Gastroesophageal sphincter (tissue), 3 donors: Measurements from ENCODE around the gene TYRO3.

ENCODE experiments used
- CTCF ChIP-seq, 4 experiments: fragments of 200-600 bp in 2 of 4; fragments of 450-650 bp in 2 of 4; sonication (generic) in 1 of 4; IDR thresholded peaks; one replicate each; pipeline ENCODE4 v1.5.1; 2017 to 2019; ENCODE audit warnings: antibody characterized with exemption in 4 of 4, mild to moderate bottlenecking in 2 of 4, moderate library complexity in 2 of 4
- EP300 ChIP-seq: sonication (generic); formaldehyde crosslinking; IDR thresholded peaks from one replicate; pipeline ENCODE4 v1.6.1; 2017; ENCODE audit warnings: antibody characterized with exemption, mild to moderate bottlenecking

DNA sequence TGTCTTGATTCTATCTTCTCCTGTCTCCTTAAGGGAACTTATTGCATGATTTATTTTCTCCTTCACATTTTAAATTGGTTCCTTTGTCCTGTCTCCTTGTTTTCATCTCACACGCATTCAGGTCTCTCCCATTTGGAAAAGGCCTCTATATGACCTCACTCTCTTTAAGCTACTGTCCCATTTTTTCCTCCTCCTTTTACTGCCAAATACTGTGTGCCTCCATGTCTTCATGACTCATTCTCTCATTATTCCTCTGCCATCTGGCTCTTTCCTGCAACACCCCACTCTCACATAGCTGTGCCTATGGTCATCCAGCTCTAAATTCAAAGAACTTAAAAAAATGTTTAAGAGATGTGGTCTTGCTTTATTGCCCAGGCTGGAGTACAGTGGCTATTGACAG lies 48.0 kb downstream of the TYRO3 start:
- TF ChIP-seq EP300 (no peak), CTCF (IDR thresholded peaks at IDR 0.05) (no peak)
